NCI-H82 treated with DMSO at 0.1 percent for 48 hours (cell line): ENCODE data around the gene PDIK1L.
A peak's percentile ranks its signal among the peaks of the same experiment; 100 is the strongest.

Experiments used
- DNase-seq: peaks from one replicate; lab custom pipeline; 2025; ENCODE audit not compliant: unreplicated experiment; lab: John Stamatoyannopoulos, UW

Gene PDIK1L

DNA sequence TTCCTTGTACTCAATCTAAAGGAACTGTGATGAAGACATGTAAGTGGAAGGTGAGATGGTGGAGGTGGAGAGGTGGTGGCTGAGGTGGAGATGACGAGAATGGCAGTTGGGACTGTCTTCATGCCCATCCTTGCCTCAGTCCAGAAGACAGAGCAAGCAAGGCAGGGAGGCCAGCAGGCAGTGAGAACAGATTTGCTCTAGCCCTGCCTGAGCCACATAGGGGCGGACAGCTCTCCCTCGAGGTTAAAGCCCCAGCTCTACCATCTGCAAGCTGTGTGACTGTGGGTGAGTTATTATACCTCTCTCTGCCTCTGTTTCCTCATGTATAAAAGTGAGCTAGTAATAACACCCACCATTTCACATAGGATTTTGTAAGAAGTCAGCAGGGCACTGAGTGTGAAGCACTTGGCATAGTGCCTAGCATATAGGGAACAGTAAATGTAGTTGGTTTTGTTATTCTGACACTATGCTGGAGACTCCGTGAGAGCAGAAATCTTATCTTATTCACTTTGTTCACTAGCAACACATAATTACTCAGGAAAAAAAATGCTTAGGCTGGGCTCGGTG, 42.4 kb downstream of the PDIK1L start:
- no peak for DNase-seq

DNA sequence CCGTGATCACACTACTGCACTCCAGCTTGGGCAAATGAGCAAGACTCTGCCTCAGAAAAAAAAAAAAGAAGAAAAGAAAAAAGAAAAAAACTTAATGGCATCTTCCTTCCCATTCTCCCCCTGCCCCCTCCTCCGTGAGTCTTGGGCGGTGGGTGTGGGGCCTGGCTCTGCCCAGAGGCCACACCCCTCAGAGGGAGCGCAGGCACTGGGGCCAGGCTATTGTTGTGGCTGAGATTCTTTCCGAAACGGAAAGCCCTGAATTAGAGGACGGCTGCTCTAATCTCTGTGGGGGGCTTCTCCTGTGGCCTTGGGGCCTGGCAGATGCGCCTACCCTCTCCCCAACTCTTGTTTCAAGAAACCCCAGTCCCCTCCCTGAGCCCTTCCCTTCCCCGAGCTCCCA, 43.1 kb downstream of the PDIK1L start:
- no peak for DNase-seq

DNA sequence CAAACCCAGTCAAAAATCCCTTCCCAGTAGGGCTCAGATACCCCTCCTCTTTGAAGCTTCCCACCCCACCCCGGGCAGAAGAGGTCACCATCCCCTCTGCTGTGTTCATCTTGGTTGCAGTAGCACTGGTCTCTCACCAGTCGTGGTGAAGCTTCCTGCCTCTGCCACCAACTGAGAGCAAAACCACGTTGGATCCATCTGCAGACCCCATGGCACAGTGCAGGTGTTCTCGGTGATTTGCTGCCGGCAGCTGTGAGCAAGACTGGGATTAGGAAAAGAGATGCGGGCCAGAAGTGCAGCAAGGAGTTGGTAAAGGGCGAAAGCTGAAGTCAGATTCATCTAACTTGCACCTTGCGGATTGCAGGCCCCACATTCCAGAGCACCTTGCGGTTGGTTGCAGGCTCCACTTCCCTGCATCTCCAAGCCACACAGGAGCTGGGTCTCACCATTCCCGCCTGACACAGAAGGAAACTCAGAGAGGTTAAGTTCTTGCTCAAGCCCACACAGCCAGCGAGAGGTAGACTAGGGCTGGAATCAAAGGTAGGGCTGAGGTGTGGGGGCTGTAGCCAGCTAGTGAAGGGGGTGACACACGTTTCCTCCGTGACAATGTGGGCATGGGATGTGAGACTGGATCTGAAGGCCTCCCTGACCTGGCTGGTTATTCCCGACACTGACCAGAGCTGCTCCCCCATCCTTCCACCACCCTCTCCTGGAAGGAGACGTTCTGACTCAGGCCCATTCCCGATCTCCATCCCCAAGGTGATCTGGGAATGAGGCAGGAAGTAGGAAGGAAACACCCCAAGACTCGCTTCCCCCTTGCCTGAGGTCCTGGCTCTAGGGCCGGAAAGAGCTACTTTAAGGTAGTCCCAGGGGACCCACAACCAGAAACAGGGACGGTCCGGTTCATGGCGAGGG, 44.0 kb downstream of the PDIK1L start:
- DNase-seq, result no peak

DNA sequence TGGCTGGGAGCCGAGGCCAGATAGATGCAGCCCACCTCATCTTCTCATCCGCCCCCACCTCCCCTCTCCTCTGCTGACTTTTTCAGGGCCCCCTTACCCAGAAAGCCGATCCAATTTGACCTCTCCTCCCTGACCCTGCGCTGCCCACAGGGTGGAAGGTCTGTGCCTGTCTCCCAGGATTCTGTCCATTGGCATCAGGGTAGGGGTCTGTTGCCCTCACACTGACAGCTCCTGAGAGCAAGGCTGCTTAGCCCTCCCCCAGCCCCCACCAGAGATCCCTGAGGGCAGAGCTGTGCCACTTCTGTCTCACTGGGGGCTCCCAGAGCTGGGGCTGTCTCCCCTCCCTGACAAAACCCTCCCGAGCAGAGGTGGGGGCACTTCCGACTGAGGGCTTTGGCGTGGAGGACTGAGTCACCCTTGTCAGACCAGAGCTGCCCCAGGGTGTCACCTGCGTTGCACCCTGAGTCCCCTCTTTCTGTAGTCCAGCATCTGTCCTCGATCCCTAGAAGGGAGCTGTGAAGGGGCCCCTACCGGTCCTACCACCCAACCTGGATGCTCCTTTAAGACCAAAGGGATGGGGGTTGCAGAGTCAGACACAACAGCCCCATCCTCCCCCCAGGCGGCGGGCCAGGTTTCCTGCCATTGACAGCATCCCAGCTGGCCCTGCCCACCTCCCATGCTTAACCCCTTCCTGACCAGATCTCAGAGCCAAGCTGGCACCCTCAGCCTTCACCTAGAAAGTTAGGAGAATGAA, 44.8 kb downstream of the PDIK1L start:
- DNase-seq, result peak; percentile 47

DNA sequence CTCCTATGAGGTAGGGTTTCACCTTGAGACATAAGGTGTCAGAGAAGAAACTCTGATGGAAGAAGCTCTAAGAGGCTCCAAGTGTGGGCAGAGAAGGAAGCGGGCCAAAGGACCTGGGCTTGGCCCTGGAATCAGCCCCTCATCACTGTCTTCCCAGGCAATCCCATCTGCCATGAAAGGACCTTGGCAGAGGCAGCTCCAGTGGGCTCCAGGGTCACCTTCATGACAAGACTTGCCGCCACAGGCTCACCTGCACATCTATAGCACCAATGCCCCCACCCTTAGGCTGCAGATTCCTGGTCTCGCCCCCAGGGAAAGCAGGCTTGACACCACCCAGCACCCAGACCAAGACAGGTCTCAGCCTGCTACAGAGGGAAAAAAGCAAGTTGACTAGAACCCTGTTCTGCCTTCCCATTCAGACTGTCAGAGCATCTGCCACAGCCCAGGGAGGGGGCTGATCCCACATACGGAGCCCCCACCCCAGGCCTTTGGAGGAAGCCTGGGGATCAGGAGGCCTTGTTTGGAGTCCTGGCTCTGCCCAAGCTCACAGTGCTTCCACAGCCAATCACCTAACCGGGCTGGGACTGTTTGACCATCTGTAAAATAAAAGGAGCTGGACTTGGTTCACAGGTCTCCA, 46.8 kb downstream of the PDIK1L start:
- DNase-seq, result no peak

DNA sequence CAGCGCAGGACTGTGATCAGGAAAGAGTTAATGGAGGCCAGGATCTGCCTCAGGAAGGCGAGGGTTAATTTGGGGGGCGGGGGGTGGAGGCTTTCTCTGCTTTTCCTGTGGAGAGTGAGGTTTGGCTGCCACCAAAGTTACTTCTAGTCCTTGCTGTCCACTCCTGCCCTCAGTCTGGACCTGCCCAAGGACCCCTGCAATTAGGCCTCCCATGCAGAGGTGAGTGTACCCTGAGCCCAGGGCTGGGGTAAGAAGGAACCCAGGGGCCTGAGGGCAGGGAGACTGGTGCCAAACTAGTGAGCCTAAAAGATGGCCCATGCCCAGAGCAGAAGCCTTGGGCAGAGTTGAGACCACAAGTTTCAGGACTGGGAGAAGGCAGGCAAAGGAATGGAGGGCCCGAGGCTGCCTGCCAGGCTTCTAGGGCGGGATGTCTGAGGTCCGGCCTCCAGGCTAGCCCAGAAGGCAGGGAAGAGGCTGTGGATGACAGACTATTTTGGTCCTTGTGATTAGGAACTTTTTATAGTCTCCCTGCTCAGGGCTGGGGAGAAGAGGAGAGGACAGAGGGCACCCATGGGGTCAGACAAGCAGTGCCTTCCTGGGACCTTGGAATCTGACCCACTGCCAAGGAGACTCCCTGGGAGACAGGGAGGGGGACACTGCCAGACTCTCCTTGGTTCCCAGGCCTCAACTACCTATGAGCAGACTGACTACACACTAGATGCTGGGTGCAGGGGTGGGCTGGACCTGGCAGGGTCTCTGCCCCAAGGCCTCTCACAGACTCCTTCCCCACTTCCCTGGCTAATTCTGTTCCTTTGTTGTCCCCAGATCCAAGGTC, 47.5 kb downstream of the PDIK1L start, which contains the start of gene FAM110D:
TSS of gene FAM110D (plus strand) at position 172 of the 835 bp plus-strand sequence. CDS start 2,213 bp downstream, outside the sequence.
- no peak for DNase-seq

DNA sequence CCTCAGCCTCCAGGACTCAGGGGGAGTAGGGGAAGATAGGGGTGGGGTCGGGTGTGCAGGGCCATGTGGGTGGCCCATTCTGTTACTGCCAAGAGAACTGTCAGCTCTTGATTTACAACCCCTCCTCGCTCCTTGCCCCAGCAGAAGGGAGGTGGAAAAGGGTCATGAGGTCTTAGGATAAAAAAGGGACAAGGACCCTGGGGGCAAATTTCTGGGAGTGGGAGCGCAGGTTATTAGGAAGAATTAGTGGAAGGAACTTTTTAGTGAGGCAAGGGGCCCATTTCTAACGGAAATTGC, 48.1 kb downstream of the PDIK1L start:
- no peak for DNase-seq

DNA sequence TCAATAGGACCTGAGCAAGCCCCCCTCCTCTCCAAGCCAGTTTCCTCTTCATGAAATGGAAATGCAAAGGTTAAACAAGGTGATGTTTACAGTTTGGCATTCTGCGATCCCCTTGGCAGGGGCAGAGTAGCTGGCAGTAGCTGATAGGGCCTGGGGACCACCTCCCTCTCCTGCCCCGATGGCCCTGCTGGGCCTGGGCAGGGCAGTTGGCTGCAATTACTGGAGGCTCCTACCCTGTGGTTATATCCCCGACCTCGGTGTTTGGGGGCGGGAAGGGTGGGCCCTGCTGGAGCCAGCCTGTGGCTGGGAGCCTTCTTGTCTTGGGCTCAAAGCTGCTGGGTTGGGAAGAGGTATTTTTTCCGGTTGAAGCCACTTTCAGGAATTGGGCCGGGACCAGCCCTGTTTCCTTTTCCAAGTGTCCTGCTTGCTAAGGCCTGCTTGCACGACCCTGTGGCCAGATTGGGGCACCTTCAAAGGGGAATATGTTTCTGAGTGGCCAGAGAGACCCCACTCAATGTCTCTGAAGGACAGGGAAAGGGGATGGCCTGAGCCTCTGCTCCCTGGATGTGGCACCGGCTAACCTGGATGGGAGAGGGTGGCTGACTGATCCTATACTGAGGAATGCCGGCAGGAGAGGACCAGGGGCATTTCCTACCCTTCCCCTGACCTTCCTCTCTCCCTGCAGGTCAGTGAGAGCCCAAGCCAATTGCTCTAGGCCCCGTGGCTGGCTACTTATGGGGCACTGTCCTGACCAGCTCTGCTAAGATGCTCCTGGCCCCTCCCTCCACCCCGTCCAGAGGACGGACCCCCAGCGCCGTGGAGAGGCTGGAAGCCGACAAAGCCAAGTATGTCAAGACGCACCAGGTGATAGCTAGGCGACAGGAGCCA, 49.1 kb downstream of the PDIK1L start:
- DNase-seq, result no peak

DNA sequence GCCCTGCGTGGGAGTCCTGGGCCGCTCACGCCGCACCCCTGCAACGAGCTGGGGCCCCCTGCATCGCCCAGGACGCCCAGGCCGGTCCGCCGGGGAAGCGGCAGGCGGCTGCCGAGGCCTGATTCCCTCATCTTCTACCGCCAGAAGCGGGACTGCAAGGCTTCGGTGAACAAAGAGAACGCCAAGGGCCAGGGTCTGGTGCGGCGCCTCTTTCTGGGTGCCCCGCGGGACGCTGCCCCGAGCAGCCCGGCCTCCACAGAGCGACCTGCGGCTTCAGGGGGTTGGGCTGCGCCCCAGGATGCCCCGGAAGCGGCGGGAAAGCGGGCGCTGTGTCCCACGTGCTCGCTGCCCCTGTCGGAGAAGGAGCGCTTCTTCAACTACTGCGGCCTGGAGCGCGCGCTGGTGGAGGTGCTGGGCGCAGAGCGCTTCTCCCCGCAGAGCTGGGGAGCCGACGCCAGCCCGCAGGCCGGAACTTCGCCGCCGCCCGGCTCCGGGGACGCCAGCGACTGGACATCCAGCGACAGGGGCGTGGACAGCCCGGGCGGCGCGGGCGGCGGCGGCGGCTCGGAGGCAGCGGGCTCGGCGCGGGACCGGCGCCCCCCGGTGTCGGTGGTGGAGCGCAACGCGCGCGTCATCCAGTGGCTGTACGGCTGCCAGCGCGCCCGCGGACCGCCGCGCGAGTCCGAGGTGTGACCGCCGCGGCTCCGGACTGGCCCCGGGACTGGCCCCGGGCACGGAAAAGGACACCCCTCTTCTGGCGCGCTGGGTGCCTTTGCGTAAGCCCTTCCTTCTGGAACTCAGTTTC, 50.0 kb downstream of the PDIK1L start:
- DNase-seq, result no peak

DNA sequence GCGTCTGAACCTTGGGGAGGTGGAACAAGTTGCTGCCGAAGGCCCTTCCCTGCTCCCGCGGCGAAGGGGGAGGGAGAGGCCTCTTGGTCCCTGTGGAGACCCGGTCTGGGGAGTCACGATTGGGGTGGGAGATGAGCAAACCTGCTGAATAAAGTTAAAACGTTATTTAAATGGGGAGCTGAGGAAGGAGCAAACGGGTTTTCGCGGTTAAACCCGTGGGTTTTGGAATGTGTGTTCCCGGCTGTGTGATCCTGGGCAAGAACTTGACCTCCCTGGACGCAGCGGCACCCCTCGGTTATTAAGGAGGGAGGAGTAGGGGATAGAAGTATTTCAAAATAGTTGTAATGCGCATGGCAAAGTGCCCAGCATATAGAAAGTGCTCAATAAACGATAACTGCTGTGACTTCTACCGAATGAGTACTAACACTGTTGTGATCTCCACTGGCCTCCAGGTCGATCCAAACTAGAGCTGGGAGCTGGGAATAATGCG, 50.6 kb downstream of the PDIK1L start:
- no peak for DNase-seq

DNA sequence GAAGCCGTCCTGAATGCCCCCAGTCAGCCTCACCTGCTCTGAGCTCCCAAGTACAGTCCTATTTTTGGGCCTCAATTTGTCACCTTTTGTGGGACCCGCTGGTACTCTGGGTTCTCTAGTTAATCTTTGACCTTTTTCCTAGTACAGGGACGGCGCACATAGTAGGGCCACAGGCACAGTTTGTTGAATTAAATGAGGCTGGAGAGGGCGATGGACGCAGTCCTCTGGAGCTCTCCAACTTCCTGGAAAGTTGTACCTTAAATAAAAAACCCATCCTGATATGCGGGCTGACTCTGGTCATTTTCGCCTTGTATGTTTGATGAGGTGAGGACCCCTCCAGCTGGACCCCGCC, 52.0 kb downstream of the PDIK1L start:
- DNase-seq, result no peak

DNA sequence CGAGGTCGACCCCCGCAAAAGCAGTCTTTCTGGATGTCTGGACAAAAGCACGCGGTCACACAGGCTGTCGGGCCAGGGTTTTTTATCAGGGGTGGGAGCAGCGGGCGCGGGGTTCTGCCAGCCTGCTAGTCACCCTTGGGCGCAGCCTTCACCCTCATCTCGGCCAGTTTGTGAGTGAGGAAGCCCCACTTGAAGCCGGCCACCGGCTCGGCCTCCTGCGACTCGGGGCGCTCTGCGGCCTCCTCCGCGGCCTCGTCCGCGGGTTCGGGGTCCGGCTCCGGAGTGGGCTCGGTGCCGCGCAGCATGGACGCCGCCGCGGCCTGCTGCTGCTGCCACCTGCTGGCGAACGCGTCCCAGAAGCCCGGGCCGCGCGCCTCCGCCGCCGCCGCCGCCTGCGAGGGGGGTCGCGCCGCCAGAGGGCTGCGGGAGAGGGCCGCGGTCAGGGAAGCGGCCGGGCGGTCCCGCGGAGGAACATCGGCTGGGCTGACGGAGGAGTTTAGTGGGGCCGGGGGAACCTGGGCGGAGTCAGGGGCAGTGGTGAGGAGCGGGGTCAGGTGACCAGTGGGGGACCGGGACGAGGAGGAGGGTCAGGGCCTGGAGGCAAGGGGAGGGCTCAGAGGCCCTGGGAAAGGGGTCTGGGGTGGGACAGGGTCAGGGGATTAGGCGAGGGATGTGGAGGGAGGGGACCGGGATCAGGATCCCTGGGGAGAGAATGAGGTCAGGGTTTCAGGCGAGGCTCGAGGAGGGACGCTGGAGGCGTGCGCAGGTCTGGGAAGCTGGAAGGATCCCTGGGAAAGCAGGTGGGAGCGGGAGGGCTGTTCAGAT, 52.6 kb downstream of the PDIK1L start:
- no peak for DNase-seq

DNA sequence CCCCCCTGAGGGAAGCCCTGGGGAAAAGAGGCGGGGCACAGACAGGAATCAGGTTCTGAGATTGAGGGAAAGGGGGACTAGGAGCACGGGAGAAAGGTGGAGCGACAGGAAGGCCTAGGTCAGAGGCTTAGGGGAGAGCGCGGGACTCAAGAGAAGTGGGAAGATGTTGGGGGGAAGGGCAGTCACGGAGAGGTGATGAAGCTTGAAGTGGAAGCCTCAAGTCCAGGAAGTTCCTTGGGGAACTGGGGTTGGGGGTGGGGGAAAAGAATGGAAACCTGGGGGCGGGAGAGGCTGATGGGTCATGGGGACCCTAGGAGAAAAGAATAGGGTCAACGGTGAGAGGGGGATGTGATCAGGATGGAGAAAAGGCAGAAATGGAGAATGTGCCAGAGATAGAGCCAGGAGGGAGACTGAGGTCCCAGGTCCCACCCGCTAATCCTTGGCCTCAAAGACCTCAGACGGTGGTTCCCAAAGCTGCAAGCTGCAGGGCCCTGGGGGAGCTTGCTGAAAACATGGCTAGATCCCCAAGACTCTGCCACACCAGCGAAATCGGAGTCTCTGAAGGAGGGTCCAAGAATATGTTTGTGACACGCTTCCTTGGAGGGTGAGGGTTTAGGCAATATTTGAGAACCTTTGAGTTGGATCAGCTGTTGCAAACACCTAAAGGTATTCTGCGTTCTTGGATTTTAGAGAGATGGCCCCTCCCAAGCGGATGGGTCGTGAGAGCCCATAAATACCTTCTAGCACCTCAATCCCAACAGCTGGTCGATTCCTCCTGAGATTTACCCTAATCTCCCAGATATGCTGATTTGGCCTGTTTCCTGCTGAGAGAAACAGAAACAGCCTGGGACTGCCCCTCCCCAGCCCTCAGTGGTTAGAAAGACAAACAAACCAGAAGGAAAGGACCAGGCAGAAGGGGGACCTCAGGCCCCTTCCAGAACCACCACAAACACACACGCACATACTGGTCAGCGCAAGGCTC, 53.5 kb downstream of the PDIK1L start:
- peak; percentile 62 for DNase-seq

DNA sequence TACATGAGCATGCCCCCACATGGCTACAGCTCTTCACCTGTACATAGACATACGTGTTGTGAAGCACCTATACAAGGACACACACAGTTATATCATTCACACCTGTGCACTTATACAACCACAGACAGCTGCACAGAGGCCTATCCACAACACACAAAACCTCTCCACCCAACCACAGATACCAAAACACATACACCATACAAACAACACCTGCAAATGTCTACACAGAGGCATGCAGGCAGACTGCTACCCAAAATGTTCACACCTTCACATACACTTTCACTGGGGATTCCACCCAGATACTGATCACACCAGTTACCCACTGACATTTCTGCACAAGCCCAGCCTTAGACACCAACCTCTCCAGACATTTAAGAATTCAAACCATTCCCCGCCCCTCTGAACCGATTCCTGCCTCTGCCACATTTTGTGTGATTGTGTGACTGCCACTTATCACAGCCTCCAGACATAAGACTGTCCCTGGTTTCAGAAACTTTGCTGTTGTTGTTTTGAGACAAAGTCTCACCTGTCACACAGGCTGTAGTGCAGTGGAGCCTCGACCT, 55.2 kb downstream of the PDIK1L start:
- DNase-seq, result no peak

DNA sequence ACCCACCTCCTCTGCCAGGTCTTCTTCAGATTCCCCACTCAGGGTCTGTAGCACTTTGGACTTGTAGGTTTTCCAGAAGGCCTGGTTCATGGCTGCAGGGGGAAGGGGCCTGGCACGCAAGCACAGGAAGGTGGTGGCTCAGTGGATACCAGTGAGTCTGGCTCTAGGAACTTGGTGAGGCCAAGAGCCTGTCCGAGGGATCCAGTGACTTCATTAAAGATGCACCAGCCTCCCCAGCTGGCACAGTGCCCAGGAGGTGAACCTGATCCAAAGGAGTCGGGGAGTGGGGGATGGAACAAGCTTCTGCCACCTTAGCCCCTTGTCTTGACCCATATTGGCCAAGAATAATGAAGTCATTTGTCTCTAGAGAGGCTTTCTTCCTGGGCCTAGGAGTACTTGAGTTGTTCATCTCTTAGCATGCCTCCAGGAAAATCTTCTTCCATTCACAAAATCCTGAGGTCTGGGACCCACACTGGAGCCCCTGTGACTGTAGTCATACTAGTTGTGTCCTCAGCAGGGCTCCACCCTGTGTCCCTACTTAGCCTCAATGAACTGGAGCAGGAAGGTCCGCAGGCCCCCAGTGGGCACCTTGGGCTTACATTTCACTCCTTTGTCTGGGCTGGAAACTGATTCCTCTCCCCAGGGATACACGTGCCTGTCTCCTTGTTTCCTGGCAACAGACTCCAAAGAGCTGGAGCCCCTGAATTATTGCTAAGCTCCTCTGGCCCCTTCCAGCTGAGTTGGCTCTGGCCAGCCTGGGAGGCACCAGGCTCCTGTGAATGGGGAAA, 57.0 kb downstream of the PDIK1L start, which contains the start of gene C1orf232:
TSS of gene C1orf232 (minus strand) at position 554 of the 788 bp plus-strand sequence. CDS start at position 90, 464 bp downstream.
- DNase-seq, result peak; percentile 36
